Esophagus muscularis mucosa (tissue), 4 donors: ENCODE results near the gene TTC24. TPM values are rescaled to one million over a fixed set of nuclear protein-coding genes. Genes with fewer than 3 reads are reported as not detected.

ENCODE experiments used
- DNase-seq: peaks from one replicate; pipeline ENCODE4 v3.0.0-alpha.2; 2017; ENCODE audit errors: extremely low spot score
- H3K27ac ChIP-seq, 4 donors: fragments of 200-600 bp; sonication (generic); replicated peaks in 1 of 4; 1 replicate in 3 of 4; 2 replicates in 1 of 4; pipeline ENCODE4 v1.5.1; 2016 to 2019; ENCODE audit warnings: mild to moderate bottlenecking in 1 of 4
- H3K27me3 ChIP-seq, 4 donors: fragments of 200-600 bp; sonication (generic); one replicate each; pipeline versions ENCODE4 v1.5.1 to v1.6.0; 2016 to 2019
- H3K36me3 ChIP-seq, 4 donors: fragments of 200-600 bp; sonication (generic); one replicate each; pipeline ENCODE4 v1.5.1; 2016 to 2019
- H3K4me1 ChIP-seq, 4 donors: fragments of 200-600 bp; sonication (generic); one replicate each; pipeline ENCODE4 v1.5.1; 2016 to 2019
- H3K4me3 ChIP-seq, 4 donors: fragments of 200-600 bp; sonication (generic); 1 replicate in 2 of 4; 2 replicates in 2 of 4; pipeline ENCODE4 v1.5.1; 2016 to 2019; ENCODE audit warnings: mild to moderate bottlenecking in 4 of 4, moderate library complexity in 1 of 4
- H3K9me3 ChIP-seq, 4 donors: fragments of 200-600 bp; sonication (generic); 1 replicate in 3 of 4; 2 replicates in 1 of 4; pipeline ENCODE4 v1.5.1; 2016 to 2019
- CTCF ChIP-seq, 3 experiments: fragments of 200-600 bp in 2 of 3; fragments of 450-650 bp in 1 of 3; sonication (generic) in 2 of 3; IDR thresholded peaks; one replicate each; pipeline ENCODE4 v1.5.1; 2017 to 2019; ENCODE audit warnings: antibody characterized with exemption in 3 of 3, mild to moderate bottlenecking in 2 of 3, moderate library complexity in 1 of 3
- EP300 ChIP-seq: sonication (generic); formaldehyde crosslinking; IDR thresholded peaks from one replicate; pipeline ENCODE4 v1.6.1; 2017; ENCODE audit warnings: antibody characterized with exemption
- POLR2A ChIP-seq: fragments of 450-650 bp; IDR thresholded peaks from one replicate; pipeline ENCODE4 v1.6.1; 2017; ENCODE audit warnings: antibody characterized with exemption, moderate library complexity, mild to moderate bottlenecking, low read depth
- POLR2AphosphoS5 ChIP-seq, 2 donors: sonication (generic); formaldehyde crosslinking; IDR thresholded peaks; one replicate each; pipeline ENCODE4 v1.6.1; 2017; ENCODE audit warnings: antibody characterized with exemption in 2 of 2
- WGBS: methylation state at CpG from one replicate; pipeline ENCODE4 v1.1.5; 2018; 5-methylcytosine and 5-hydroxymethylcytosine counted together
- intact Hi-C: fragments of 100-400 bp; cut with DNase I; formaldehyde crosslinking; loops from one replicate; pipeline ENCODE4 v1.15.1; 2023
- total RNA-seq, 4 donors: library from RNA; depleted of rRNA; stranded (reverse); fragments of >200 nt; gene quantifications; one replicate each; pipeline versions ENCODE4 v1.1.0 to v1.2.1, GENCODE V29; 2016

Gene TTC24
- total RNA-seq, 4 donors from 2014 or later, result not detected

GRCh38 chr1:156598731-156599432, 19.4 kb downstream of the TTC24 start:
- Histone ChIP-seq H3K4me3 (no peak overlapping the region), H3K36me3 (peaks cover 35 to 51% (median 49%) of the 10 kb centered on the region in 4 donors), H3K4me1 (peaks cover 10 to 28% (median 24%) of the 10 kb centered on the region in 4 donors), H3K27ac (no peak overlapping the region), H3K27me3 (no peaks in the 10 kb centered on the region), H3K9me3 (no peaks in the 10 kb centered on the region)
- intact Hi-C loops, result loop anchor here (10.0 kb wide), 1 partner anchor 114 kb away; no protein-coding TSS in a partner anchor
- TF ChIP-seq EP300, result no peak
- WGBS, result 88% methylated on average over 4 of the region's 4 CpGs
- no peak for DNase-seq

- peaks cover 29 to 42% (median 41%) of the 10 kb centered on the region in 4 donors for H3K36me3 ChIP-seq
- intact Hi-C loops, result loop anchor here (10.0 kb wide), 1 partner anchor 115 kb away; no protein-coding TSS in a partner anchor
- no peaks in the 10 kb centered on the region for H3K27me3 ChIP-seq
- DNase-seq, result no peak
- WGBS, result 85% methylated on average over 3 of the region's 3 CpGs
- peaks cover 10 to 28% (median 24%) of the 10 kb centered on the region in 4 donors for H3K4me1 ChIP-seq
- TF ChIP-seq POLR2A (no peak), CTCF (IDR thresholded peaks at IDR 0.05) (no peak), EP300 (no peak), POLR2AphosphoS5 (IDR thresholded peaks at IDR 0.05) (no peak)
- H3K4me3 ChIP-seq, result no peak overlapping the region
- no peak overlapping the region for H3K27ac ChIP-seq
- no peaks in the 10 kb centered on the region for H3K9me3 ChIP-seq
Measured at GRCh38 chr1:156599811-156600210, 20.3 kb downstream of the TTC24 start.

DNA sequence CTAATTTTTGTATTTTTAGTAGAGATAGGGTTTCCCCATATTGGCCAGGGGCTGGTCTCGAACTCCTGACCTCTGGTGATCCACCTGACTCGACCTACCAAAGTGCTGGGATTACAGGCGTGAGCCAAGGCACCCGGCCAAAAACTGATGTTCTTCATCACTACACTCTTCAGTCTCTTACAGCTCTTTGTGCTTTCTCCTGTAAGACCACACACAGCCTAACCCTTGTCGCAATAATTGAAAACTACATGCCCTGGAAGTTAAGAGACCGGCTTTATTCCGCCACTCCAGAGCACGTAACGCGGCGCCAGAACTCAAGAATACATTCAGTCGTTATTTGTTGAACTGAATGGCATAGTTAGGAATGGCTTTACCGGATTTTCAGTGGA, 21.2 kb downstream of the TTC24 start:
- no peak for DNase-seq
- WGBS, result 6% methylated on average over 13 of the region's 13 CpGs
- Histone ChIP-seq H3K27me3 (no peaks in the 10 kb centered on the region), H3K36me3 (peaks cover 20 to 33% (median 31%) of the 10 kb centered on the region in 4 donors), H3K27ac (peak overlapping the region; percentile 82 to 83 (median 82)), H3K9me3 (no peaks in the 10 kb centered on the region), H3K4me1 (peaks cover 10 to 28% (median 24%) of the 10 kb centered on the region in 4 donors), H3K4me3 (peak overlapping the region; percentile 68 to 75 (median 72))
- TF ChIP-seq CTCF (IDR thresholded peaks at IDR 0.05) (no peak), POLR2A (no peak), POLR2AphosphoS5 (IDR thresholded peaks at IDR 0.05) (no peak), EP300 (no peak)
- intact Hi-C loops, result no loop called here

- TF ChIP-seq CTCF (IDR thresholded peaks at IDR 0.05), result peak in 1 of 3 experiments; percentile 11
- TF ChIP-seq EP300, result no peak
- TF ChIP-seq POLR2AphosphoS5 (IDR thresholded peaks at IDR 0.05), result peak; percentile 65 to 80
- TF ChIP-seq POLR2A, result no peak
Measured at GRCh38 chr1:156601122-156601830, 21.8 kb downstream of the TTC24 start, which contains the start of gene GPATCH4. Gene GPATCH4 (minus strand): TSS chr1:156601479.

DNA sequence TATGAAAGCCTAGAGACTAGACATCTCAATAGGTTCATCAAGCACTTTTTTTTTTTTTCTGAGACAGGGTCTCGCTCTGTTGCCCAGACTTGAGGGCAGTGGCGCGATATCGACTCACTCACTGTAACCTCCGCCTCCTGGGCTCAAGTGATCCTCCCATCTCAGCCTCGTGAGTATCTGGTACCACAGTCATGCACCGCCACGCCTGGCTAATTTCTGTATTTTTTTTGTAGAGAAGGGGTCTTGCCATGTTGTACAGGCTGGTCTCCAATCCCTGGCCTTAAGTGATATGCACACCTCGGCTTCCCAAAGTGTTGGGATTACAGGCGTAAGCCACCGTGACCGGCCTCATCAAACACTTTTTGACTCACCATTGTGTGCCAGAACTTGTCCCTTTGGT, 22.4 kb downstream of the TTC24 start:
- Histone ChIP-seq H3K9me3 (no peaks in the 10 kb centered on the region), H3K27ac (peak overlapping the region; percentile 82 to 83 (median 82)), H3K27me3 (no peaks in the 10 kb centered on the region), H3K4me1 (peaks cover 10 to 28% (median 24%) of the 10 kb centered on the region in 4 donors), H3K36me3 (peaks cover 12 to 21% (median 20%) of the 10 kb centered on the region in 4 donors), H3K4me3 (peak overlapping the region; percentile 68 to 75 (median 72))
- TF ChIP-seq POLR2AphosphoS5 (IDR thresholded peaks at IDR 0.05), result no peak
- TF ChIP-seq POLR2A, result no peak
- TF ChIP-seq CTCF (IDR thresholded peaks at IDR 0.05), result no peak
- TF ChIP-seq EP300, result no peak
- WGBS, result 76% methylated on average over 10 of the region's 12 CpGs
- intact Hi-C loops, result no loop called here
- no peak for DNase-seq

More at GRCh38 chr1:156601122-156601830, 21.8 kb downstream of the TTC24 start, which contains the start of gene GPATCH4:
- Histone ChIP-seq H3K9me3 (no peaks in the 10 kb centered on the region), H3K4me3 (peak within 1 kb of the TSS; percentile 68 to 75 (median 72)), H3K36me3 (peaks cover 14 to 28% (median 26%) of the 10 kb centered on the region in 4 donors), H3K27ac (peak within 1 kb of the TSS; percentile 82 to 83 (median 82)), H3K27me3 (no peaks in the 10 kb centered on the region), H3K4me1 (peaks cover 10 to 28% (median 24%) of the 10 kb centered on the region in 4 donors)
- 1% methylated on average over 35 of the region's 35 CpGs for WGBS
- DNase-seq, result peak; percentile 95
- intact Hi-C loops, result no loop called here
